ENCODE measurements around the gene CTTN.

CTTN gene

GRCh38 chr11:70477609-70478008 is 79.3 kb downstream of the CTTN start:
- no peak for DNase-seq (ENCODE audit: low spot score)

GRCh38 chr11:70478166-70478890 is 80.0 kb downstream of the CTTN start:
- no peak for DNase-seq (ENCODE audit: low spot score)

GRCh38 chr11:70480711-70481110 is 82.4 kb downstream of the CTTN start:
- no peak for DNase-seq (ENCODE audit: low spot score)

GRCh38 chr11:70481625-70482528 is 83.5 kb downstream of the CTTN start:
- DNase-seq (ENCODE audit: low spot score): no peak

GRCh38 chr11:70482529-70482917 is 84.2 kb downstream of the CTTN start:
- no peak for DNase-seq (ENCODE audit: low spot score)

GRCh38 chr11:70483077-70483861 is 84.9 kb downstream of the CTTN start:
- peak; percentile 46 for DNase-seq (ENCODE audit: low spot score)

GRCh38 chr11:70483917-70484316 is 85.6 kb downstream of the CTTN start:
- DNase-seq (ENCODE audit: low spot score): no peak

- no peak for DNase-seq (ENCODE audit: low spot score)
These were observed 87.1 kb downstream of the CTTN start for GRCh38 chr11:70485326-70486025.

GRCh38 chr11:70486026-70486415 is 87.7 kb downstream of the CTTN start:
- DNase-seq (ENCODE audit: low spot score): no peak
